Astrocyte (in vitro differentiated cells and primary cell): Measurements from ENCODE around the gene TBC1D14. TPM values are rescaled to one million over a fixed set of nuclear protein-coding genes. Genes with fewer than 3 reads are reported as not detected.

Experiments
- DNase-seq: peaks from one replicate; pipeline ENCODE4 v3.0.0-alpha.2; 2010; ENCODE audit warnings: low read depth
- FAIRE-seq: peaks from 2 replicates; lab custom pipeline; 2011; peaks lifted over from hg19 to GRCh38; lab: Jason Lieb, UNC
- H2AFZ ChIP-seq: 2 replicates; pipeline ENCODE4 v1.6.0; 2012; ENCODE audit warnings: low read depth, low read length, inconsistent platforms
- H3K27ac ChIP-seq: 2 replicates; pipeline ENCODE4 v1.5.1; 2011; ENCODE audit warnings: low read depth, low read length, inconsistent platforms
- H3K27me3 ChIP-seq: 2 replicates; pipeline ENCODE4 v1.6.0; 2011; ENCODE audit warnings: low read length, inconsistent platforms; ENCODE audit not compliant: insufficient read depth
- H3K36me3 ChIP-seq: 2 replicates; pipeline ENCODE4 v1.5.1; 2011; ENCODE audit warnings: low read length, inconsistent platforms; ENCODE audit not compliant: insufficient read depth
- H3K4me1 ChIP-seq: 2 replicates; pipeline ENCODE4 v1.5.1; 2011; ENCODE audit warnings: low read length, inconsistent platforms; ENCODE audit not compliant: insufficient read depth
- H3K4me2 ChIP-seq: 2 replicates; pipeline ENCODE4 v1.6.0; 2012; ENCODE audit warnings: low read length, inconsistent platforms
- H3K4me3 ChIP-seq: 2 replicates; pipeline ENCODE4 v1.5.1; 2011; ENCODE audit warnings: low read depth, mild to moderate bottlenecking, low read length, inconsistent platforms; ENCODE audit not compliant: insufficient read depth
- H3K79me2 ChIP-seq: 2 replicates; pipeline ENCODE4 v1.6.0; 2012; ENCODE audit warnings: mild to moderate bottlenecking, low read length, inconsistent platforms; ENCODE audit not compliant: insufficient read depth
- H3K9ac ChIP-seq: 2 replicates; pipeline ENCODE4 v1.6.0; 2012; ENCODE audit warnings: mild to moderate bottlenecking, low read length, inconsistent platforms
- H3K9me3 ChIP-seq: 2 replicates; pipeline ENCODE4 v1.5.1; 2012; ENCODE audit warnings: low read depth, mild to moderate bottlenecking, low read length, inconsistent platforms; ENCODE audit not compliant: insufficient read depth
- H4K20me1 ChIP-seq: 2 replicates; pipeline ENCODE4 v1.6.0; 2012; ENCODE audit warnings: low read length, inconsistent platforms; ENCODE audit not compliant: insufficient read depth
- H3K27ac Mint-ChIP-seq: one replicate; pipeline ENCODE4 v1.8.0; 2021; ENCODE audit warnings: mild to moderate bottlenecking, mixed read lengths; ENCODE audit not compliant: unreplicated experiment
- H3K27me3 Mint-ChIP-seq: one replicate; pipeline ENCODE4 v1.8.0; 2021; ENCODE audit warnings: low read depth, mixed read lengths; ENCODE audit not compliant: unreplicated experiment
- H3K36me3 Mint-ChIP-seq: one replicate; pipeline ENCODE4 v1.8.0; 2021; ENCODE audit warnings: low read depth, mixed read lengths; ENCODE audit not compliant: unreplicated experiment
- H3K4me1 Mint-ChIP-seq: one replicate; pipeline ENCODE4 v1.8.0; 2021; ENCODE audit warnings: low read depth, mixed read lengths; ENCODE audit not compliant: unreplicated experiment
- H3K4me3 Mint-ChIP-seq: one replicate; pipeline ENCODE4 v1.8.0; 2021; ENCODE audit warnings: mild to moderate bottlenecking, moderate library complexity, mixed read lengths; ENCODE audit not compliant: unreplicated experiment
- H3K9me3 Mint-ChIP-seq: one replicate; pipeline ENCODE4 v1.8.0; 2021; ENCODE audit warnings: mild to moderate bottlenecking, mixed read lengths; ENCODE audit not compliant: unreplicated experiment
- CTCF ChIP-seq: IDR thresholded peaks from 2 replicates; pipeline ENCODE4 v1.5.1; 2011; ENCODE audit warnings: low read depth, mild to moderate bottlenecking, inconsistent platforms, low read length, moderate library complexity; ENCODE audit not compliant: insufficient read depth
- EZH2 ChIP-seq: IDR thresholded peaks from 2 replicates; pipeline ENCODE4 v1.6.1; 2012; ENCODE audit warnings: mild to moderate bottlenecking, low read length, inconsistent platforms; ENCODE audit not compliant: insufficient read depth
- total RNA-seq: library from RNA; stranded (reverse); gene quantifications from 2 replicates; pipeline ENCODE4 v1.2.1, GENCODE V29; 2021

TBC1D14 gene
- total RNA-seq, 1 donor from 2014 or later = 30.4 TPM

- H4K20me1 ChIP-seq = no peaks in the 10 kb centered on the region
- H3K36me3 Mint-ChIP-seq = no peaks in the 10 kb centered on the region
- peak overlapping the region; percentile 68 for H2AFZ ChIP-seq
- H3K79me2 ChIP-seq = no peaks in the 10 kb centered on the region
- TF ChIP-seq EZH2 (no peak), CTCF (no peak)
- H3K27me3 Mint-ChIP-seq = no peaks in the 10 kb centered on the region
- H3K4me2 ChIP-seq = peak overlapping the region; percentile 74
- no peak overlapping the region for H3K4me3 ChIP-seq
- DNase-seq (peak; percentile 25), FAIRE-seq (no peak)
- no peaks in the 10 kb centered on the region for H3K36me3 ChIP-seq
- H3K4me3 Mint-ChIP-seq = peak overlapping the region; percentile 25
- peak overlapping the region; percentile 3 for H3K27ac ChIP-seq
- H3K4me1 ChIP-seq = peaks cover 13% of the 10 kb centered on the region
- H3K27me3 ChIP-seq = no peaks in the 10 kb centered on the region
- H3K9me3 Mint-ChIP-seq = no peaks in the 10 kb centered on the region
- H3K27ac Mint-ChIP-seq = peak overlapping the region; percentile 47
- peak overlapping the region; percentile 11 for H3K9ac ChIP-seq
- H3K9me3 ChIP-seq = no peaks in the 10 kb centered on the region
- H3K4me1 Mint-ChIP-seq = peaks cover 16% of the 10 kb centered on the region
Observed at GRCh38 chr4:6891436-6892170, 18.0 kb upstream of the TBC1D14 start.

GRCh38 chr4:6892190-6892908, 17.3 kb upstream of the TBC1D14 start:
- H2AFZ ChIP-seq = peak overlapping the region; percentile 68
- FAIRE-seq = no peak
- H3K27ac ChIP-seq = peak overlapping the region; percentile 3

More at GRCh38 chr4:6892190-6892908, 17.3 kb upstream of the TBC1D14 start:
- H4K20me1 ChIP-seq = no peaks in the 10 kb centered on the region
- H3K4me3 Mint-ChIP-seq = no peak overlapping the region
- no peaks in the 10 kb centered on the region for H3K27me3 ChIP-seq
- peak overlapping the region; percentile 47 for H3K27ac Mint-ChIP-seq
- H3K4me1 Mint-ChIP-seq = peaks cover 15% of the 10 kb centered on the region
- H3K4me1 ChIP-seq = peaks cover 13% of the 10 kb centered on the region
- peak overlapping the region; percentile 74 for H3K4me2 ChIP-seq
- H3K4me3 ChIP-seq = no peak overlapping the region
- H3K9me3 ChIP-seq = no peaks in the 10 kb centered on the region
- H3K36me3 ChIP-seq = no peaks in the 10 kb centered on the region
- H3K36me3 Mint-ChIP-seq = no peaks in the 10 kb centered on the region
- H3K79me2 ChIP-seq = no peaks in the 10 kb centered on the region
- H3K9me3 Mint-ChIP-seq = no peaks in the 10 kb centered on the region
- no peak for TF ChIP-seq CTCF
- TF ChIP-seq EZH2 = no peak
- peak; percentile 63 for DNase-seq
- peak overlapping the region; percentile 11 for H3K9ac ChIP-seq
- no peaks in the 10 kb centered on the region for H3K27me3 Mint-ChIP-seq
